Duodenal mucosa (tissue), 2 donors: Measurements from ENCODE around the gene FBLN7.

Experiments used
- H3K27ac ChIP-seq: one replicate; pipeline ENCODE4 v1.7.0; 2013; ENCODE audit warnings: low read depth, low read length
- H3K27me3 ChIP-seq, 2 donors: one replicate each; pipeline ENCODE4 v1.7.0; 2013; ENCODE audit warnings: low read length in 2 of 2, control low read depth in 1 of 2; ENCODE audit not compliant: insufficient read depth in 2 of 2, control insufficient read depth in 1 of 2
- H3K36me3 ChIP-seq, 2 donors: one replicate each; pipeline ENCODE4 v1.7.0; 2013; ENCODE audit warnings: low read length in 2 of 2, control low read depth in 1 of 2; ENCODE audit not compliant: insufficient read depth in 2 of 2, control insufficient read depth in 1 of 2
- H3K4me1 ChIP-seq, 2 donors: one replicate each; pipeline ENCODE4 v1.7.0; 2013; ENCODE audit warnings: low read length in 2 of 2, control low read depth in 1 of 2; ENCODE audit not compliant: insufficient read depth in 2 of 2, control insufficient read depth in 1 of 2
- H3K4me3 ChIP-seq, 2 donors: one replicate each; pipeline ENCODE4 v1.7.0; 2013; ENCODE audit warnings: low read length in 2 of 2, low read depth in 1 of 2
- H3K9ac ChIP-seq, 2 donors: one replicate each; pipeline ENCODE4 v1.7.0; 2013; ENCODE audit warnings: low read length in 2 of 2, low read depth in 1 of 2
- H3K9me3 ChIP-seq, 2 donors: one replicate each; pipeline ENCODE4 v1.7.0; 2013; ENCODE audit warnings: low read length in 2 of 2, control low read depth in 1 of 2; ENCODE audit not compliant: control insufficient read depth in 1 of 2

The FBLN7 gene

DNA sequence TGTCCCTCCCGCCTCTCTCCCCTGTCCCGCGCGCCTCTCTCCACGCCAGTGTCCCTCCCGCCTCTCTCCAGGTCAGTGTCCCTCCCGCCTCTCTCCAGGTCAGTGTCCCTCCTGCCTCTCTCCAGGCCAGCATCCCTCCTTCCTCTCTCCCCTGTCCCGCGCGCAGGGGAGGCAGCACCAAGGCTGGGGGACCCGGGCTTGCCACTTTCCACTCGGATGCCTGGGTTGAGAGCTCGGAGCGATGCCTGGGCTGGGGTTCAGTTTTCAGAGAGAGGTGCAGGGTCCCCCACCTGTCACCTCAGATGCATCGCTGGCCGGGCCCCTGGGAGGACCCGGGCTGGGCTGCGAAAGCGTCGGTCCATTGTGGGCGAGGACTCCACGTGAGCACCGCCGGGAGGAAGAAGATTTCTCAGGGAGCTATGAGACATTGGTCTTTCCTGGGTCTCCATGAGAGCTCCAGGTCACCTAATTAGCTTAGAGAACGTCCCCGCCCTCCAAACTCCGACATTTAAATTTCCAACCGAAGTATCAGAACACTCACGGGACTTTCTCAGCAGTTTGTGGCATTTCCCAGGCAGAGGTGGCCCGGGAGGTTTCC, 2.1 kb downstream of the FBLN7 start:
- Histone ChIP-seq H3K9me3 (no peaks in the 10 kb centered on the region), H3K9ac (no peak overlapping the region), H3K27me3 (peaks cover 3 to 5% of the 10 kb centered on the region in 2 donors), H3K4me1 (peaks cover 9% of the 10 kb centered on the region in 2 donors), H3K4me3 (no peak overlapping the region), H3K27ac (no peak overlapping the region), H3K36me3 (no peaks in the 10 kb centered on the region)

- Histone ChIP-seq H3K4me1 (peaks cover 9% of the 10 kb centered on the region in 2 donors), H3K27ac (no peak overlapping the region), H3K27me3 (peaks cover 3 to 5% of the 10 kb centered on the region in 2 donors)
Measured at GRCh38 chr2:112140899-112141625, 2.9 kb downstream of the FBLN7 start.

DNA sequence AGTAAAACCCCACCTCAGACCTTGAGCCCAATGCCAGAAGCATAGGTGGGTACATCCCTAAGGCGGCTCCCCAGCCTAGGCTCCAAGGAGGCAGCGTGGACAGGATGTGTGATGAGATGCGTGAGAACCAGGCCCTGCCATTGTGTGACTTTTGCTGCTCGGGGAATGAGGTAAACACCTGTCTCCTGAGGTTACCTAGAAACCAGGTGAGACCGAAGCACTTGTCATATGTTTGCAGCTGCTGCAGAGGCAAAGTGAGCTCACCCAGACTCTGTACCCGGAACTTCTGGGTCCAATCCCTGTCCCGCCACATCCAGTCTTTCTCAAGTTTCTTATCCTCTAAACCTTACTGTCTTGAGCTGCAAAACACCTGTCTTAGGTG, 3.4 kb downstream of the FBLN7 start:
- peaks cover 3 to 5% of the 10 kb centered on the region in 2 donors for H3K27me3 ChIP-seq
- H3K9me3 ChIP-seq: no peaks in the 10 kb centered on the region
- H3K4me3 ChIP-seq: no peak overlapping the region
- peaks cover 9% of the 10 kb centered on the region in 2 donors for H3K4me1 ChIP-seq
- H3K27ac ChIP-seq: no peak overlapping the region
- H3K9ac ChIP-seq: no peak overlapping the region
- H3K36me3 ChIP-seq: no peaks in the 10 kb centered on the region

More at GRCh38 chr2:112140899-112141625, 2.9 kb downstream of the FBLN7 start:
- Histone ChIP-seq H3K9ac (no peak overlapping the region), H3K36me3 (no peaks in the 10 kb centered on the region), H3K4me3 (no peak overlapping the region), H3K9me3 (no peaks in the 10 kb centered on the region)

GRCh38 chr2:112142525-112143078, 4.4 kb downstream of the FBLN7 start:
- Histone ChIP-seq H3K36me3 (no peaks in the 10 kb centered on the region), H3K27ac (no peak overlapping the region), H3K4me3 (no peak overlapping the region), H3K4me1 (peaks cover 4 to 5% of the 10 kb centered on the region in 2 donors), H3K9me3 (no peaks in the 10 kb centered on the region), H3K27me3 (peaks cover 3 to 5% of the 10 kb centered on the region in 2 donors), H3K9ac (no peak overlapping the region)

DNA sequence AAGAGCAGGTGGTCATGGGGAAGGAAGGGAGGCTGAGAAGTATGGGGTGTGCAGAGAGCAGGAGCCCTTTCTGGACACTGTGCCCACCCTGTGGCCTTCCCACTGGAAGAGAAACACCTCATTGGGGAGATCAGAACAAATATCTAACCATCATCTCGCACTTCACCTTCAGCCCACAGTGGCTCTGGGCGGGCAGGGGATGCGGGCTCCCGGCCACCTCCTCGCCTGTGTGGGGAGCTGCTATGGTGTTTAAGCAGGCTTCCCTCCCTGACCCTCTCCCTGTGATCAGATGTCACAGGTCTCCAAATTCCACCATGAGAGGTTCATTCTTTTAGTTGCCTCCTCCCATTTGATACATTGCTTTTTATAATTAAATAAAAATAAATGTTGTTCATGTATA, 5.0 kb downstream of the FBLN7 start:
- Histone ChIP-seq H3K36me3 (no peaks in the 10 kb centered on the region), H3K27me3 (peaks cover 3 to 5% of the 10 kb centered on the region in 2 donors), H3K9me3 (no peaks in the 10 kb centered on the region), H3K27ac (no peak overlapping the region), H3K4me1 (no peaks in the 10 kb centered on the region), H3K9ac (no peak overlapping the region), H3K4me3 (no peak overlapping the region)

- no peak overlapping the region for H3K9ac ChIP-seq
- no peaks in the 10 kb centered on the region for H3K36me3 ChIP-seq
- H3K4me1 ChIP-seq: no peaks in the 10 kb centered on the region
- no peaks in the 10 kb centered on the region for H3K9me3 ChIP-seq
- H3K4me3 ChIP-seq: no peak overlapping the region
- peaks cover 3 to 5% of the 10 kb centered on the region in 2 donors for H3K27me3 ChIP-seq
- no peak overlapping the region for H3K27ac ChIP-seq
Measured at GRCh38 chr2:112144966-112145365, 6.8 kb downstream of the FBLN7 start.

GRCh38 chr2:112147382-112148168, 9.4 kb downstream of the FBLN7 start:
- Histone ChIP-seq H3K4me3 (no peak overlapping the region), H3K9ac (no peak overlapping the region), H3K27ac (no peak overlapping the region)

GRCh38 chr2:112148477-112148876, 10.3 kb downstream of the FBLN7 start:
- Histone ChIP-seq H3K27ac (no peak overlapping the region), H3K4me3 (no peak overlapping the region), H3K9ac (no peak overlapping the region), H3K27me3 (no peaks in the 10 kb centered on the region), H3K4me1 (no peaks in the 10 kb centered on the region), H3K9me3 (no peaks in the 10 kb centered on the region), H3K36me3 (no peaks in the 10 kb centered on the region)

More at GRCh38 chr2:112147382-112148168, 9.4 kb downstream of the FBLN7 start:
- Histone ChIP-seq H3K36me3 (no peaks in the 10 kb centered on the region), H3K27me3 (no peaks in the 10 kb centered on the region), H3K9me3 (no peaks in the 10 kb centered on the region), H3K4me1 (no peaks in the 10 kb centered on the region)

DNA sequence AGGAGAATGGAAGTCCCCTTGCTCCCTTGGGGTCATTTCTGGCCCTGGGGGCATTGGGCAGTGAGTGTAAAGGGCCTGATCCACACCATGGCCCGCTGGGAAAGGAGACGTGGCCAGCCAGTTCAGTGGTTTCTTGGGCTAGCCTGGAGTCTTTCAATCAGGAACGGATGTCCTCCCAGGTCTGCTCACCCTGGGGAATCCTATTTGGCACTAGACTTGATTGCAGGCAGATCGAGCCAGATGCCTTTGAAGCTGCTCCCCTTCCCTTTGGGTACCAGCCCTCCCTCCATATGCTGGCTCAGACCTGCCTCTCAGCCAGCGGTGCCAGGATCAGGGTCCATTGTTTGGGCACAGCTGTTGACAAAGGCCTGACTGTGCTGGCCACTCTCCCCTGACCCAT, 11.0 kb downstream of the FBLN7 start:
- no peaks in the 10 kb centered on the region for H3K27me3 ChIP-seq
- no peaks in the 10 kb centered on the region for H3K4me1 ChIP-seq
- no peaks in the 10 kb centered on the region for H3K9me3 ChIP-seq
- H3K36me3 ChIP-seq: no peaks in the 10 kb centered on the region
- no peak overlapping the region for H3K27ac ChIP-seq
- no peak overlapping the region for H3K4me3 ChIP-seq
- H3K9ac ChIP-seq: no peak overlapping the region
